HepG2 (cell line): ENCODE measurements around the gene CYRIA. TPM values are rescaled to one million over a fixed set of nuclear protein-coding genes. Genes with fewer than 3 reads are reported as not detected.

Experiments
- ATAC-seq: fragments of 200-7000 bp; cut with Tn5 transposase; 3 replicates; pipeline ENCODE4 v1.9.1; 2020; ENCODE audit warnings: mild to moderate bottlenecking, moderate library complexity
- BruUV-seq: library from RNA; stranded (reverse); fragments of 400-500 nt; replicated peaks from 2 replicates; lab custom pipeline; 2021; lab: Mats Ljungman, UMichigan
- CTCF ChIA-PET: fragments of 300-600 bp; formaldehyde crosslinking; extraction: SDS; loops from one replicate; lab custom pipeline; 2021; ENCODE audit warnings: low total read pairs, inconsistent platforms, low intra/inter-chr PET ratio; lab: Yijun Ruan, JAX
- POLR2A ChIA-PET: fragments of 350-600 bp; sonication (Branson Sonifier 250); formaldehyde crosslinking; loops from one replicate; lab custom pipeline; 2020; ENCODE audit warnings: antibody characterized with exemption, inconsistent platforms; lab: Yijun Ruan, JAX
- DNase-seq: peaks from one replicate; pipeline ENCODE4 v3.0.0-alpha.2; 2015; ENCODE audit warnings: low spot score
- FAIRE-seq: peaks from 3 replicates; lab custom pipeline; 2011; peaks lifted over from hg19 to GRCh38; lab: Jason Lieb, UNC
- H2AFZ ChIP-seq: one replicate; pipeline ENCODE4 v1.6.1; 2011; ENCODE audit warnings: low read length, inconsistent platforms
- H3K27ac ChIP-seq: fragments of 300-600 bp; 3 replicates; pipeline ENCODE4 v1.8.0; 2011; ENCODE audit warnings: mixed run types, mild to moderate bottlenecking, mixed read lengths, low read length, inconsistent platforms; ENCODE audit not compliant: insufficient read depth; ENCODE audit errors: extremely low read length
- H3K27me3 ChIP-seq, 2 experiments: fragments of 200-600 bp in 1 of 2; 2 replicates in 1 of 2; 3 replicates in 1 of 2; pipeline versions ENCODE4 v1.6.0 to v1.8.0; 2011; ENCODE audit warnings: low read length in 2 of 2, mild to moderate bottlenecking in 2 of 2, moderate library complexity in 2 of 2, inconsistent platforms in 1 of 2; ENCODE audit not compliant: insufficient read depth in 2 of 2, control insufficient read depth in 1 of 2
- H3K36me3 ChIP-seq, 2 experiments: fragments of 200-600 bp in 1 of 2; replicated peaks in 1 of 2; 2 replicates in 1 of 2; 3 replicates in 1 of 2; pipeline versions ENCODE4 v1.5.1 to v1.8.0; 2011; ENCODE audit warnings: low read length in 2 of 2, inconsistent platforms in 1 of 2; ENCODE audit not compliant: insufficient read depth in 2 of 2, control insufficient read depth in 1 of 2
- H3K4me1 ChIP-seq: 2 replicates; pipeline ENCODE4 v1.5.1; 2012; ENCODE audit warnings: low read length, inconsistent platforms; ENCODE audit not compliant: insufficient read depth
- H3K4me2 ChIP-seq: 2 replicates; pipeline ENCODE4 v1.6.0; 2011; ENCODE audit warnings: low read depth, low read length, inconsistent platforms
- H3K4me3 ChIP-seq, 3 experiments: fragments of 200-600 bp in 1 of 3; sonication (generic), shearing (Covaris generic) in 1 of 3; replicated peaks in 1 of 3; 2 replicates each; pipeline ENCODE4 v1.5.1; 2011 to 2016; ENCODE audit warnings: low read length in 3 of 3, inconsistent platforms in 2 of 3, low read depth in 2 of 3, mild to moderate bottlenecking in 2 of 3, control low read depth in 1 of 3, mixed read lengths in 1 of 3; ENCODE audit not compliant: insufficient read depth in 1 of 3
- H3K79me2 ChIP-seq: one replicate; pipeline ENCODE4 v1.6.1; 2011; ENCODE audit warnings: low read length, inconsistent platforms; ENCODE audit not compliant: insufficient read depth
- H3K9ac ChIP-seq: 2 replicates; pipeline ENCODE4 v1.6.0; 2011; ENCODE audit warnings: mild to moderate bottlenecking, low read depth, low read length, inconsistent platforms; ENCODE audit not compliant: insufficient read depth
- H3K9me3 ChIP-seq: 2 replicates; pipeline ENCODE4 v1.5.1; 2012; ENCODE audit warnings: mild to moderate bottlenecking, low read length
- H4K20me1 ChIP-seq: 2 replicates; pipeline ENCODE4 v1.6.0; 2011; ENCODE audit warnings: inconsistent platforms, mild to moderate bottlenecking, low read length, moderate library complexity; ENCODE audit not compliant: insufficient read depth
- KAT7 ChIP-seq: IDR thresholded peaks from 2 replicates; pipeline ENCODE4 v1.6.1; 2018; ENCODE audit warnings: borderline replicate concordance, missing compliant biosample characterization
- PCBP2 ChIP-seq: fragments of 200-400 bp; formaldehyde crosslinking; optimal IDR thresholded peaks from 2 replicates; pipeline ENCODE3; 2018; ENCODE audit warnings: low read length, low read depth; ENCODE audit not compliant: poor library complexity, severe bottlenecking
- RFXAP ChIP-seq: sonication (generic); formaldehyde crosslinking; IDR thresholded peaks from 2 replicates; pipeline ENCODE4 v1.4.0; 2020; ENCODE audit warnings: missing genetic modification reagents, borderline replicate concordance
- SAFB2 ChIP-seq: sonication (generic); formaldehyde crosslinking; IDR thresholded peaks from 2 replicates; pipeline ENCODE4 v1.5.1; 2020; ENCODE audit warnings: missing genetic modification reagents, low read depth, mild to moderate bottlenecking, borderline replicate concordance
- THAP8 ChIP-seq: sonication (generic); formaldehyde crosslinking; IDR thresholded peaks from 2 replicates; pipeline ENCODE4 v1.5.1; 2020; ENCODE audit warnings: missing genetic modification reagents, mild to moderate bottlenecking, borderline replicate concordance
- THAP9 ChIP-seq: sonication (generic); formaldehyde crosslinking; IDR thresholded peaks from 2 replicates; pipeline ENCODE4; 2020; ENCODE audit warnings: missing genetic modification reagents, mild to moderate bottlenecking, borderline replicate concordance
- ZBTB33 ChIP-seq: sonication (generic); formaldehyde crosslinking; IDR thresholded peaks from 2 replicates; pipeline ENCODE4 v1.4.0; 2020; ENCODE audit warnings: missing genetic modification reagents
- ZNF3 ChIP-seq: IDR thresholded peaks from 2 replicates; pipeline ENCODE4 v1.7.0; 2017; ENCODE audit warnings: inconsistent platforms
- ZNF354B ChIP-seq: sonication (generic); formaldehyde crosslinking; IDR thresholded peaks from 2 replicates; pipeline ENCODE4 v1.8.0; 2022; ENCODE audit warnings: mild to moderate bottlenecking, missing genetic modification reagents
- ZNF713 ChIP-seq: sonication (generic); formaldehyde crosslinking; IDR thresholded peaks from 2 replicates; pipeline ENCODE4 v1.4.0; 2020; ENCODE audit warnings: mild to moderate bottlenecking, missing genetic modification reagents
- WGBS: methylation state at CpG from one replicate; pipeline ENCODE4 v1.1.6; 2017; ENCODE audit warnings: low lambda C conversion rate; 5-methylcytosine and 5-hydroxymethylcytosine counted together
- in situ Hi-C: cut with HindIII; loops from 2 replicates; pipeline ENCODE4 v1.10.0; 2017; ENCODE audit warnings: low pct_unique_long_range_greater_than_20kb; ENCODE audit not compliant: extremely low pct_ligation_motif_present
- intact Hi-C: fragments of 100-400 bp; cut with micrococcal nuclease; formaldehyde crosslinking; loops from one replicate; pipeline ENCODE4 v1.10.0; 2022; ENCODE audit not compliant: unreplicated experiment
- polyA plus RNA-seq, 8 experiments: library from polyadenylated mRNA; depleted of rRNA in 3 of 8; stranded (reverse) in 7 of 8; unstranded in 1 of 8; fragments of >200 nt; fragmentation: Illumina TruSeq in 4 of 8; extraction: Trizol in 4 of 8; gene quantifications; 2 replicates each; pipeline versions ENCODE4 v1.2.1 to v1.2.3, GENCODE V29; 2011 to 2016; ENCODE audit warnings: low read depth in 4 of 8, missing spikeins in 1 of 8, mixed read lengths in 1 of 8; ENCODE audit not compliant: insufficient read depth in 1 of 8
- total RNA-seq, 5 experiments: library from RNA; depleted of rRNA; stranded (reverse); fragments of >200 nt; fragmentation: Illumina TruSeq; extraction: Trizol; gene quantifications; 2 replicates each; pipeline ENCODE4 v1.2.3, GENCODE V29; 2016; ENCODE audit warnings: low read depth in 1 of 5
- TF ChIP-seq, protein P1 (sequence below): sonication (generic); formaldehyde crosslinking; IDR thresholded peaks from 2 replicates; pipeline ENCODE4 v1.5.0; 2020; ENCODE audit warnings: missing genetic modification reagents
- TF ChIP-seq, protein P2 (sequence below): fragments of 450-650 bp; IDR thresholded peaks from 2 replicates; pipeline ENCODE4 v1.6.1; 2016
- TF ChIP-seq, protein P3 (sequence below): sonication (generic); formaldehyde crosslinking; IDR thresholded peaks from 2 replicates; pipeline ENCODE4 v1.4.0; 2020; ENCODE audit warnings: mild to moderate bottlenecking, low read depth, missing genetic modification reagents

CYRIA gene
- total and polyA plus RNA-seq, 2 of the 13 experiments (the other 11 are each of a cell fraction or from before 2014, with no cell fraction given) = 0.09 TPM; not detected in 1

DNA sequence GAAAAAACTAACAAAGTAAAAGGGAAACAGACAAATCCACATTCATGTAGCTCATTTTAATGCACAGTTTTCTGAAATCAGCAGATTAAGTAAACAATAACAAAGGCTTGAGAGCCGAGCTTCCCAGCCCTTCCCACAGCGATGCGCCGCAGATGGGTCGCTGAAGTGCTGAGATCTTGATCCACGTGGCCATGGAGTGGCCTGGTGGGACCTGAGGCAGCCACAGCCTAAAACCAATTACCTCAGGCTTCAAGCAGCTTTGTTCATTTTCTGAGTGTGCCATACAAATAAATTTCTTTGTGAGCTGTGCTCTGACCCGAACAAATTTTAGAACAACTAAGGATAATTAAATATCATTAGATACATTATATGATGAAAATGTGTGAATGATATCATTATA, 25.6 kb upstream of the CYRIA start:
- Histone ChIP-seq H3K79me2 (no peaks in the 10 kb centered on the region), H3K4me2 (no peak overlapping the region), H3K27me3 (no peaks in the 10 kb centered on the region; a peak in 1 of 5 replicates), H3K27ac (no peak overlapping the region), H3K9ac (no peak overlapping the region), H4K20me1 (no peaks in the 10 kb centered on the region), H2AFZ (no peak overlapping the region), H3K36me3 (no peaks in the 10 kb centered on the region), H3K4me1 (no peaks in the 10 kb centered on the region), H3K9me3 (no peaks in the 10 kb centered on the region), H3K4me3 (no peak overlapping the region)
- in situ Hi-C loops = no loop called here
- intact Hi-C loops = no loop called here
- ChIA-PET POLR2A (no interaction called here), CTCF (no interaction called here)
- DNase-seq = no peak
- no TSS peak for BruUV-seq
- 5% methylated on average over 7 of the region's 7 CpGs for WGBS
- TF ChIP-seq, protein P1, sequence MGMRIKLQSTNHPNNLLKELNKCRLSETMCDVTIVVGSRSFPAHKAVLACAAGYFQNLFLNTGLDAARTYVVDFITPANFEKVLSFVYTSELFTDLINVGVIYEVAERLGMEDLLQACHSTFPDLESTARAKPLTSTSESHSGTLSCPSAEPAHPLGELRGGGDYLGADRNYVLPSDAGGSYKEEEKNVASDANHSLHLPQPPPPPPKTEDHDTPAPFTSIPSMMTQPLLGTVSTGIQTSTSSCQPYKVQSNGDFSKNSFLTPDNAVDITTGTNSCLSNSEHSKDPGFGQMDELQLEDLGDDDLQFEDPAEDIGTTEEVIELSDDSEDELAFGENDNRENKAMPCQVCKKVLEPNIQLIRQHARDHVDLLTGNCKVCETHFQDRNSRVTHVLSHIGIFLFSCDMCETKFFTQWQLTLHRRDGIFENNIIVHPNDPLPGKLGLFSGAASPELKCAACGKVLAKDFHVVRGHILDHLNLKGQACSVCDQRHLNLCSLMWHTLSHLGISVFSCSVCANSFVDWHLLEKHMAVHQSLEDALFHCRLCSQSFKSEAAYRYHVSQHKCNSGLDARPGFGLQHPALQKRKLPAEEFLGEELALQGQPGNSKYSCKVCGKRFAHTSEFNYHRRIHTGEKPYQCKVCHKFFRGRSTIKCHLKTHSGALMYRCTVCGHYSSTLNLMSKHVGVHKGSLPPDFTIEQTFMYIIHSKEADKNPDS = no peak
- TF ChIP-seq THAP9 (CRISPR knock-in tag) = no peak
- TF ChIP-seq KAT7 = no peak
- TF ChIP-seq, protein P2, sequence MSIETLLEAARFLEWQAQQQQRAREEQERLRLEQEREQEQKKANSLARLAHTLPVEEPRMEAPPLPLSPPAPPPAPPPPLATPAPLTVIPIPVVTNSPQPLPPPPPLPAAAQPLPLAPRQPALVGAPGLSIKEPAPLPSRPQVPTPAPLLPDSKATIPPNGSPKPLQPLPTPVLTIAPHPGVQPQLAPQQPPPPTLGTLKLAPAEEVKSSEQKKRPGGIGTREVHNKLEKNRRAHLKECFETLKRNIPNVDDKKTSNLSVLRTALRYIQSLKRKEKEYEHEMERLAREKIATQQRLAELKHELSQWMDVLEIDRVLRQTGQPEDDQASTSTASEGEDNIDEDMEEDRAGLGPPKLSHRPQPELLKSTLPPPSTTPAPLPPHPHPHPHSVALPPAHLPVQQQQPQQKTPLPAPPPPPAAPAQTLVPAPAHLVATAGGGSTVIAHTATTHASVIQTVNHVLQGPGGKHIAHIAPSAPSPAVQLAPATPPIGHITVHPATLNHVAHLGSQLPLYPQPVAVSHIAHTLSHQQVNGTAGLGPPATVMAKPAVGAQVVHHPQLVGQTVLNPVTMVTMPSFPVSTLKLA = no peak
- TF ChIP-seq ZNF354B (CRISPR knock-in tag) = no peak
- no peak for TF ChIP-seq THAP8 (CRISPR knock-in tag)
- TF ChIP-seq, protein P3, sequence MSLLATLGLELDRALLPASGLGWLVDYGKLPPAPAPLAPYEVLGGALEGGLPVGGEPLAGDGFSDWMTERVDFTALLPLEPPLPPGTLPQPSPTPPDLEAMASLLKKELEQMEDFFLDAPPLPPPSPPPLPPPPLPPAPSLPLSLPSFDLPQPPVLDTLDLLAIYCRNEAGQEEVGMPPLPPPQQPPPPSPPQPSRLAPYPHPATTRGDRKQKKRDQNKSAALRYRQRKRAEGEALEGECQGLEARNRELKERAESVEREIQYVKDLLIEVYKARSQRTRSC (CRISPR knock-in tag) = no peak
- TF ChIP-seq ZBTB33 (CRISPR knock-in tag) = no peak
- TF ChIP-seq SAFB2 (CRISPR knock-in tag) = no peak
- TF ChIP-seq PCBP2 = no peak
- no peak for TF ChIP-seq ZNF713 (CRISPR knock-in tag)
- TF ChIP-seq RFXAP (CRISPR knock-in tag) = no peak
- no peak for TF ChIP-seq ZNF3 (CRISPR knock-in tag)
- ATAC-seq = no peak
- no peak for FAIRE-seq
